COLO668 (cell line): ENCODE data around the gene GUK1.
"Not testable (repeated sequence)": the region's sequence is repeated elsewhere in the genome, so short reads cannot be mapped to it uniquely, and the experiment has no call there.

ENCODE experiments used
- DNase-seq: peaks from one replicate; lab custom pipeline; 2025; ENCODE audit not compliant: unreplicated experiment; lab: John Stamatoyannopoulos, UW

GUK1 gene

GRCh38 chr1:228161866-228162265 lies 21.8 kb downstream of the GUK1 start:
- no peak for DNase-seq

- no peak for DNase-seq
Measured at GRCh38 chr1:228162286-228163006, 22.4 kb downstream of the GUK1 start.

- DNase-seq, result no peak
Measured at GRCh38 chr1:228163007-228163753, 23.1 kb downstream of the GUK1 start.

- no peak for DNase-seq
Measured at GRCh38 chr1:228163776-228164519, 23.9 kb downstream of the GUK1 start.

GRCh38 chr1:228164561-228165371 lies 24.7 kb downstream of the GUK1 start:
- no peak for DNase-seq

GRCh38 chr1:228165372-228166169 lies 25.5 kb downstream of the GUK1 start, which contains the start of gene IBA57:
Gene IBA57 (plus strand): TSS chr1:228165804. CDS start chr1:228165817, 13 bp downstream.
- DNase-seq, result peak; percentile 99

- peak; percentile 76 for DNase-seq
Measured at GRCh38 chr1:228166170-228166936, 26.3 kb downstream of the GUK1 start.

- no peak for DNase-seq
Measured at GRCh38 chr1:228168563-228169270, 28.6 kb downstream of the GUK1 start.

GRCh38 chr1:228169345-228169744 lies 29.3 kb downstream of the GUK1 start:
- DNase-seq, result no peak

- DNase-seq, result no peak
Measured at GRCh38 chr1:228170666-228171065, 30.6 kb downstream of the GUK1 start.

GRCh38 chr1:228171221-228171891 lies 31.3 kb downstream of the GUK1 start:
- no peak for DNase-seq

- DNase-seq, result no peak
Measured at GRCh38 chr1:228172591-228173527, 32.8 kb downstream of the GUK1 start.

GRCh38 chr1:228173528-228174481 lies 33.7 kb downstream of the GUK1 start:
- not testable (repeated sequence) for DNase-seq

- no peak for DNase-seq
Measured at GRCh38 chr1:228174482-228175315, 34.6 kb downstream of the GUK1 start.
